ENCODE data around the gene ALDH1L1.
A peak's percentile ranks its signal among the peaks of the same experiment; 100 is the strongest.

ALDH1L1 gene

DNA sequence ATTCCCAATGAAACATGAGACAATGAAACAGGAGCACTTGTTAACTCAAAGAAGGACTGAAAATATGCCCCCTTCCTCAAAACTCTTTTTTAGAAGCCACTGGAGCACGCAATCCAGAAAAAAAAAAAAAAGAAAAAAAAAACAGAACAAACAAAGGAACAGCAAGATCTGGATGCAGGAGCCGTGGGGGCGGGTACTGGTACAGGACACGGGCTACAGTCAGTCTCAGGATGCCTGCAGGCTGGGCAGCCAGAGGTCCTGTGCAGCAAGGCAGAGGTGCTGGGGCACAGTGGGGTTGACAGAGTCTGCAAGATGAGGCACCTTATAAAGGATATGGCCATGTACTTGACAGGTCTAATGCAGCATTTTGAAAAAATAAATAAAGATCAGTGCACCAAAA lies 22.3 kb upstream of the ALDH1L1 start:
- no peak for TF ChIP-seq GATA3 (IDR thresholded peaks at IDR 0.05; ENCODE audit: low read depth, low read length)
- TF ChIP-seq GATA2 (IDR thresholded peaks at IDR 0.05; ENCODE audit: low read depth, low read length), result no peak

GRCh38 chr3:126202276-126202675 lies 21.9 kb upstream of the ALDH1L1 start:
- TF ChIP-seq GATA2 (IDR thresholded peaks at IDR 0.05; ENCODE audit: low read depth, low read length) (no peak), GATA3 (IDR thresholded peaks at IDR 0.05; ENCODE audit: low read depth, low read length) (no peak)

DNA sequence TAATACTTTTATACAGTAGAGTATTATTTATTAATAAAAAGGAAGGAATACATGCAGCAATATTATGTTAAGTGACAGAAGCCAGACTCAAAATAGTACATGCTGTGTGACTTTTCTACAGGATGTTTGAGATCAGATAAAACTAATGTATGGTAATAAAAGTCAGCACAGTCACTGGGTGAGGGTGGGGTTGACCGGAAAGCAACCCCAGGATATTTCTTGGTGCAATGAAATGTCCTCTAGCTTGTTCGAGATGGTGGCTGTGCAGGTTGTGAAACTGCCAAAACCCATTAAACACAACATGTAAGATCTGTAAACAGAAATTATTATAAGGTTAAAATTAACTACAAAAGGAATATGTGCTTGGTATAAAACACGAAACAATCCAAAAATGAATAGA lies 20.8 kb upstream of the ALDH1L1 start:
- TF ChIP-seq GATA2 (IDR thresholded peaks at IDR 0.05; ENCODE audit: low read depth, low read length), result no peak
- no peak for TF ChIP-seq GATA3 (IDR thresholded peaks at IDR 0.05; ENCODE audit: low read depth, low read length)

- TF ChIP-seq GATA2 (IDR thresholded peaks at IDR 0.05; ENCODE audit: low read depth, low read length) (no peak), GATA3 (IDR thresholded peaks at IDR 0.05; ENCODE audit: low read depth, low read length) (no peak)
These were observed 20.1 kb upstream of the ALDH1L1 start for GRCh38 chr3:126200534-126200933.

GRCh38 chr3:126199256-126199655 lies 18.9 kb upstream of the ALDH1L1 start:
- TF ChIP-seq GATA2 (IDR thresholded peaks at IDR 0.05; ENCODE audit: low read depth, low read length) (no peak), GATA3 (IDR thresholded peaks at IDR 0.05; ENCODE audit: low read depth, low read length) (no peak)

GRCh38 chr3:126197854-126198584 lies 17.6 kb upstream of the ALDH1L1 start:
- TF ChIP-seq GATA3 (IDR thresholded peaks at IDR 0.05; ENCODE audit: low read depth, low read length) (no peak; the same call in 1 of the 2 replicates), GATA2 (IDR thresholded peaks at IDR 0.05; ENCODE audit: low read depth, low read length) (peak; percentile 61)

DNA sequence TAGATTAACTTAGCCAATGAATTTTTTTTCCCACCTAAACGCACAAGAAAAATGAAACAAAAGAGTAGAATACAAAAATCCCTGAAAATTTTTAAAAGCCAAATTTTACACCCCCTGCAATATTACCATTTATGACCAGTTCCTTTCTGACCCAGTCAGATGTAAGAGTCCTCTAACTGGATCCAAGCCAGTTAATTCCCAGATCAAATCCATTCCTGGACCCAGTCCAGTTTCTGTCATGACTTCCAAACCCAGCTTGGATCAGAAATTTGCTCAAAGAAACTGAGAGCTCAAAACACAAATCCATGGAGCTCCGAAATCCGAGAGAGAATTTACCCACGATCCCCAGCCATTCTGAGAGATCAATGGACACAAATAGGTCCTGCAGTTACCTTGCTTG lies 17.0 kb upstream of the ALDH1L1 start:
- TF ChIP-seq GATA2 (IDR thresholded peaks at IDR 0.05; ENCODE audit: low read depth, low read length) (no peak), GATA3 (IDR thresholded peaks at IDR 0.05; ENCODE audit: low read depth, low read length) (no peak)

- TF ChIP-seq GATA3 (IDR thresholded peaks at IDR 0.05; ENCODE audit: low read depth, low read length), result no peak
- no peak for TF ChIP-seq GATA2 (IDR thresholded peaks at IDR 0.05; ENCODE audit: low read depth, low read length)
These were observed 14.4 kb upstream of the ALDH1L1 start for GRCh38 chr3:126194713-126195305.

- no peak for TF ChIP-seq GATA2 (IDR thresholded peaks at IDR 0.05; ENCODE audit: low read depth, low read length)
- no peak for TF ChIP-seq GATA3 (IDR thresholded peaks at IDR 0.05; ENCODE audit: low read depth, low read length)
These were observed 10.9 kb upstream of the ALDH1L1 start for GRCh38 chr3:126191246-126191645.

DNA sequence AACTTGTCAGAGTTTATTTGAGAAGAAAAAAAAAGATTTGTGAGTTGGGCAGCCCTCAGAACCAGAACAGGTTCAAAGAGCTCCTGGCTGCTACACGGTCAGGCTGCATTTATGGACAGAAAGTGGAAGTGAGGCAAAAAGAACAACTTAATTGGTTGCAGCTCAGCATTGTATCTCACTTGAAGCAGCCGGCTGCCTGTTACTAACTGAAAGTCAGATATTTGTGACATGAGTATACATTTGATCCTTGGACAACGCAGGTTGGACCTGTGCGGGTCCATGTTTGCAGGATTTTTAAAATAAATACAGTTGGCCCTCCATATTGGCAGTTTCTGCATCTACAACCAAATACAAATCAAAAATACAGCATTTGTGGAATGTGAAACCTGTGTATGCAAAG lies 7.5 kb upstream of the ALDH1L1 start:
- TF ChIP-seq GATA3 (IDR thresholded peaks at IDR 0.05; ENCODE audit: low read depth, low read length) (no peak), GATA2 (IDR thresholded peaks at IDR 0.05; ENCODE audit: low read depth, low read length) (no peak)

- TF ChIP-seq GATA3 (IDR thresholded peaks at IDR 0.05; ENCODE audit: low read depth, low read length) (no peak), GATA2 (IDR thresholded peaks at IDR 0.05; ENCODE audit: low read depth, low read length) (no peak)
These were observed 6.4 kb upstream of the ALDH1L1 start for GRCh38 chr3:126186749-126187148.

DNA sequence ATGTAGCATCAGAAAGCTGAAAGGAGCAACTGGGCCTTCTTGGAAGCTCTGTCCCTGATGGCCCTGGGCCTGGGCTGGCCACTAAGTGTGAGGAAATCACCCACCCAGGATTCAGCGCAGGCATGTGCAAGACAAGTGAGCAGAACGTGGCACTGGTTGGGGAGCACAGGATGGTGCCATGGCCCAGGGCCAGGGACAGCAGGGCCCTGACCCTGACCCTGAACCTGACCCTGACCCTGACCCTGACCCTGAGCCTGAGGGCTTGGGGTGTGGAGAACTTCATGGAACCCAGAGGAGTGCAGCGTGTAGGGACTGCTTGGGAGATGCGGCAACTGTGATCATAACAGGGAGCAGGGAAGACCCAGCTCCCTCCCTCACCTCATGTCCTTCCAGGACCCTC lies 5.9 kb upstream of the ALDH1L1 start:
- no peak for TF ChIP-seq GATA2 (IDR thresholded peaks at IDR 0.05; ENCODE audit: low read depth, low read length)

DNA sequence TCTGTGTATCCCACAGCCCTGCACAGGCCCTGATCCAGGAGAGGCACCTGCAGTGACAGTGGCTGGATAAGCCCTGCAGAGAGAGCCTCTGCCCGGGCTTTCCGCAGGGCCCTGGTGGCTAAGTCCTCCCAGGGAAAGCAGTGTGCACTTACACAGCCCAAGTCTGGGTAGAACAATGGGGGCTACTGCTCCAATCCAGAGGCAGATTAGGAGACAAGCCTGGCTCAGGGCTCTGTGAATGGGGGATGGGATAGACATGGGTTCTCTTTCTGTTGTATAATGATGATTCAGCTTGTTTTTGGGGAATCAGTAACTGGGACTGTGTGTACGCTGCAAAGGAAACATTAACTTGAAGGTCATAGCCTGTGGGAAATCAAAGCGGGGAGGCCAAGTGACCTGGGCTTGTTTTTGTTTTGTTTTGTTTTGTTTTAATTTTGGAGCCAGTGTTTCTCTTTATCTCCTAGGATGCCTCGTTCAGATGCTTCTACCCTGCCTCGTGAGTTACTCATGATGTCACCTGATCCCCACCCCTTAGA lies 4.1 kb upstream of the ALDH1L1 start:
- no peak for TF ChIP-seq GATA2 (IDR thresholded peaks at IDR 0.05; ENCODE audit: low read depth, low read length)
- no peak for TF ChIP-seq GATA3 (IDR thresholded peaks at IDR 0.05; ENCODE audit: low read depth, low read length)

DNA sequence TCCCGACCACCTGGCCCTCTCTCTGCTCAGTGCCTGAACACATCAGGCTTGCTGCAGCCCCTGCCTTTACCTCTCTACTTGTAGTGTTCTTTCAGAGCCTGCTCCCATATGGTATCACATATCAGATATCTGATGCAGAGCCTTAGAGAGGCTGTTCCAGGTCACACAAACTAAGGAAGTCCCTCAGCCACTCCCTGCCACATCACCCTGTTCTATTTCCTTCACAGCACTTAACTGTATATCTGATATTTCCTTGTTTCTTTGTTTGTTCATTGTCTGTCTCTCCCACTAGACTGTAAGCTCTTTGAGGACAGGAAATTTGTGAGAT lies 976 bp upstream of the ALDH1L1 start:
- no peak for TF ChIP-seq GATA3 (IDR thresholded peaks at IDR 0.05; ENCODE audit: low read depth, low read length)

DNA sequence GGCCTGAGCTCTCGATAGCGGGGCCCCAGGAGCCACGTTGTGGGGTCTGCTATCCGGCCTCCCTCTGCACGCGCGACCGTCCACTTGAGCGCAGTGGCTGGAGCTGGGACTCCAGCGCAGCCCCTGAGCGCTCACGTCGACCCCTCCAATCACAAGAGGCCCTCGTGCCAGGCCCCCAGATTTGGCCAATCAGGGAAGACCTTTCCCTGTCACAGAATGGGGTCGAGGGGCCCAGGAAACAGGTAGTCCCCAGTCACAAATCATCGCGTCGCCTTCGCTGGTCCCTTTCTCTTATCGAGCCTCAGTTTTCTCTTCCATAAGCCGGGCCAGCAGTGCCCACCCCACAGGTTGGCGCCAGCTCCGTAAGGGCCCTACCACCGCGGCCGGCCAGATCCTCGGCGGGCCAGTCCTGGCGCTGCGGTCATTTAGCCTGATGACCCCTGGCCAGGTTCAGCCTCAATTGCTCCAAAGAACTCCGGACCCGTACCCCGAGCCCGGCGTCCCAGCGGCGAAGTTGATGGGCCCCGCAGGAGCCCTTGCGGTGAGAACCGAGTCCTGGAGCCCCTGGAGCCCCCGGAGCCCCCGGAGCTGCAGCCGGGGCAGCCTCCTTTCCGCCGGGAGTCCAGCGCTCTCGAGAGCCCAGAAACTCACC lies 435 bp downstream of the ALDH1L1 start:
- TF ChIP-seq GATA3 (IDR thresholded peaks at IDR 0.05; ENCODE audit: low read depth, low read length) (no peak), GATA2 (IDR thresholded peaks at IDR 0.05; ENCODE audit: low read depth, low read length) (no peak)
